ENCODE results near the gene NOTCH1. TPM values are rescaled to one million over a fixed set of nuclear protein-coding genes. Genes with fewer than 3 reads are reported as not detected.
A peak's percentile ranks its signal among the peaks of the same experiment; 100 is the strongest.

The NOTCH1 gene
- total and polyA plus RNA-seq, 2 of the 13 experiments (the other 11 are each of a cell fraction or from before 2014, with no cell fraction given) = 0.09 to 0.35 TPM

DNA sequence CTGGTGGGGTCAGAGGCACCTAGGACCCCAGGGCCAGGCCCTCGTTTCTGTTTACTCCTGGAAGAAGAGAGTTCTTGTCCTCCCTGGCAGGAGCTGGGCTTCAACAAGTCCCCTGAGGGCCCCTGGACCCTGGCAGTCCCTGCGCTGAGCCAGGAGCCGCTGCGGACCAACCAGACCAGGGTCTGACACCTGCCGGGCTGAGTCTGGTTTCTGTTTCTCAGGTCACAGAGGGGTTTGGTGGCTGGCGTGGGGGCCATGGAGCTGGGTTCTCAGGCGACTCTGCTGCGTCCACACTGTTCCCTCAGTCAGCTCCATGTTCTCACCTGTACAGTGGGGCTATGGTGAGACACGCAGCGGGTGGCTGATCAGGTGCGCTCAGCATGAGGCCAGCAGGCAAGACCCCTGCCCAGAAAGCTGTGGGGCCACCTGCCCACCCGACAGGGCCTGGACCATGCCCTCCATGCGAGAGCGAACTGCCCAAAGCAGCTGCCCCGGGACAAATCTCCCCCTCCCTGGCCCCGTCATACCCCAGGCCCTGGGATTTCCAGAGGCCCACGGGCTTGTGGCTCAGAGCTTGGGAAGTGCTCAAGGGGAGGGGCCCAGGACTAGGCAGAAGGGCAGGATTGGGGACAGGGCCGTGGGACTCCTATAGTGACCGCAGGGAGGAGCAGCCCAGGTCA lies 17.9 kb upstream of the NOTCH1 start:
- 13% methylated on average over 3 of the region's 19 CpGs for WGBS (ENCODE audit: low lambda C conversion rate)
- Histone ChIP-seq H3K9ac (ENCODE audit: insufficient read depth, low read depth, low read length) (no peak overlapping the region), H3K4me2 (ENCODE audit: low read depth, low read length) (no peak overlapping the region), H2AFZ (ENCODE audit: low read length) (no peak overlapping the region), H3K27me3 (ENCODE audit: control insufficient read depth in 1 of 2, insufficient read depth in 2 of 2, low read length in 2 of 2) (peaks cover 25 to 54% of the 10 kb centered on the region in 2 experiments), H3K79me2 (ENCODE audit: insufficient read depth, low read length) (no peaks in the 10 kb centered on the region), H3K27ac (ENCODE audit: extremely low read length, insufficient read depth, low read length) (no peak overlapping the region), H3K9me3 (ENCODE audit: low read length) (peaks cover 10% of the 10 kb centered on the region), H3K4me1 (ENCODE audit: insufficient read depth, low read length) (peaks cover 15% of the 10 kb centered on the region), H3K4me3 (replicated peaks in 1 of 3; ENCODE audit: insufficient read depth in 1 of 3, low read depth in 2 of 3, low read length in 3 of 3) (no peak overlapping the region), H3K36me3 (replicated peaks in 1 of 2; ENCODE audit: control insufficient read depth in 1 of 2, insufficient read depth in 2 of 2, low read length in 2 of 2) (no peaks in the 10 kb centered on the region), H4K20me1 (ENCODE audit: insufficient read depth, low read length) (no peaks in the 10 kb centered on the region)
- TF ChIP-seq ZSCAN25 (CRISPR knock-in tag; IDR thresholded peaks at IDR 0.05) = no peak
- TF ChIP-seq EZH2 (conservative IDR thresholded peaks at IDR 0.05; ENCODE audit: low read depth, low read length) = peak; percentile 26; the same call in 1 of the 2 replicates
- no peak for TF ChIP-seq ZNF841 (CRISPR knock-in tag; IDR thresholded peaks at IDR 0.05; ENCODE audit: borderline replicate concordance)
- in situ Hi-C loops (cut with HindIII; ENCODE audit: extremely low pct_ligation_motif_present, low pct_unique_long_range_greater_than_20kb) = no loop called here
- ATAC-seq (no peak; the same call in 2 of the 3 replicates), DNase-seq (ENCODE audit: low spot score) (no peak), FAIRE-seq (no peak)
- no TSS peak for BruUV-seq (replicated peaks)
- intact Hi-C loops (cut with micrococcal nuclease; ENCODE audit: unreplicated experiment) = no loop called here
- ChIA-PET POLR2A (interaction anchor here (0.8 kb wide), 1 partner anchor 10 kb away, joined by 3 read pairs; no protein-coding TSS in a partner anchor), CTCF (ENCODE audit: low intra/inter-chr PET ratio, low total read pairs) (no interaction called here)

DNA sequence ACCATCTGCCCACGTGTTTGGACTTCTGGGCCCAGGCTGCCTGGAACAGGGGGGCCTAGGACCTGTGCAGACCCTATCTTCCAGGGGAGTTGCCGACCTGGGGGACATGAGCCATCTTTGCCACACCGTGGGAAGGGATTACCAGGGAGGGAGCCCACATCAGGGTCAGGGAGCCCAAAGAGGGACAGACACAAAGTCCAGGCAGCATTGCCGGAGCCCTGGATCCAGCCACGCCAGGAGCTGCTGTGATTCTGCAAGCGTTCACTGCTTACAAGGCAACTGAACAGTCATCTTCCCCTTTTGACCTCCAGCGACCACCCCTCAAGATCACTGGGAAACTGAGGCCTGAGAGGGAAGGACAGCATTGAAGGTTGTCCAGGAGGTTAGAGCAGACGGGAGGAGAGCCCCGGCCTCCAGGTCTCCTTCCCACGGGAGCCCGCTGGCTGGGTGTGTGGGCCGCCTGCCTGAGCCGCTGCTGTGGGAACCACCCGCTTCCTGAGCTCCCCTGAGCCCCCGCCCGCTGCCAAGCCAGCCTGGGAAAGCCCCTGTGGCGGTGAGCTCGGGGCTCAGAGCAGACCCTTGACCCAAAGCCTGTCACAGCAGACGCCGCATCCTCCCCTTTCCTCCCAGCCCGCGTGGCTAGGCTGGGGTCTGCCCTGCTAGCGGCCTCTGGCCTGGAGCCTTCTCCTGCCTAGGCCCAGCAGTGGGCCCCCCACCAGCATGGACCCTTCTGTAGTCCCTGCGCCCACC lies 17.1 kb upstream of the NOTCH1 start:
- H3K4me1 ChIP-seq (ENCODE audit: insufficient read depth, low read length) = peaks cover 14% of the 10 kb centered on the region
- TF ChIP-seq ZNF343 (CRISPR knock-in tag; IDR thresholded peaks at IDR 0.05) (no peak), EZH2 (conservative IDR thresholded peaks at IDR 0.05; ENCODE audit: low read depth, low read length) (peak; percentile 4; the same call in 1 of the 2 replicates)
- H3K4me3 ChIP-seq (replicated peaks in 1 of 3; ENCODE audit: insufficient read depth in 1 of 3, low read depth in 2 of 3, low read length in 3 of 3) = no peak overlapping the region
- no peak overlapping the region for H3K4me2 ChIP-seq (ENCODE audit: low read depth, low read length)
- H3K79me2 ChIP-seq (ENCODE audit: insufficient read depth, low read length) = no peaks in the 10 kb centered on the region
- no peak overlapping the region for H3K9ac ChIP-seq (ENCODE audit: insufficient read depth, low read depth, low read length)
- intact Hi-C loops (cut with micrococcal nuclease; ENCODE audit: unreplicated experiment) = no loop called here
- H3K27ac ChIP-seq (ENCODE audit: extremely low read length, insufficient read depth, low read length) = no peak overlapping the region
- WGBS (ENCODE audit: low lambda C conversion rate) = no CpG with 5 or more reads among the region's 24 CpGs
- H3K9me3 ChIP-seq (ENCODE audit: low read length) = peaks cover 10% of the 10 kb centered on the region
- CTCF ChIA-PET (ENCODE audit: low intra/inter-chr PET ratio, low total read pairs) = no interaction called here
- BruUV-seq (replicated peaks) = no TSS peak
- ATAC-seq (no peak), FAIRE-seq (no peak), DNase-seq (ENCODE audit: low spot score) (no peak)
- in situ Hi-C loops (cut with HindIII; ENCODE audit: extremely low pct_ligation_motif_present, low pct_unique_long_range_greater_than_20kb) = no loop called here
- no peaks in the 10 kb centered on the region for H3K36me3 ChIP-seq (replicated peaks in 1 of 2; ENCODE audit: control insufficient read depth in 1 of 2, insufficient read depth in 2 of 2, low read length in 2 of 2)
- POLR2A ChIA-PET = interaction anchor here (0.8 kb wide), 1 partner anchor 9 kb away, joined by 3 read pairs; no protein-coding TSS in a partner anchor
- peaks cover 25 to 57% of the 10 kb centered on the region in 2 experiments for H3K27me3 ChIP-seq (ENCODE audit: control insufficient read depth in 1 of 2, insufficient read depth in 2 of 2, low read length in 2 of 2)
- no peaks in the 10 kb centered on the region for H4K20me1 ChIP-seq (ENCODE audit: insufficient read depth, low read length)
- no peak overlapping the region for H2AFZ ChIP-seq (ENCODE audit: low read length)
